Thyroid gland (tissue), 4 donors: Measurements from ENCODE around the gene RRP1B.

ENCODE experiments used
- POLR2A ChIP-seq, 2 donors: fragments of 450-650 bp; IDR thresholded peaks; one replicate each; pipeline ENCODE4 v1.6.1; 2017; ENCODE audit warnings: antibody characterized with exemption in 2 of 2, mild to moderate bottlenecking in 2 of 2, moderate library complexity in 1 of 2
- TF ChIP-seq, protein P1 (sequence below), 6 experiments: fragments of 200-600 bp in 3 of 6; fragments of 450-650 bp in 3 of 6; sonication (generic) in 3 of 6; IDR thresholded peaks; one replicate each; pipeline ENCODE4 v1.5.1; 2016 to 2019; ENCODE audit warnings: antibody characterized with exemption in 6 of 6, mild to moderate bottlenecking in 2 of 6, inconsistent platforms in 1 of 6, moderate library complexity in 1 of 6

DNA sequence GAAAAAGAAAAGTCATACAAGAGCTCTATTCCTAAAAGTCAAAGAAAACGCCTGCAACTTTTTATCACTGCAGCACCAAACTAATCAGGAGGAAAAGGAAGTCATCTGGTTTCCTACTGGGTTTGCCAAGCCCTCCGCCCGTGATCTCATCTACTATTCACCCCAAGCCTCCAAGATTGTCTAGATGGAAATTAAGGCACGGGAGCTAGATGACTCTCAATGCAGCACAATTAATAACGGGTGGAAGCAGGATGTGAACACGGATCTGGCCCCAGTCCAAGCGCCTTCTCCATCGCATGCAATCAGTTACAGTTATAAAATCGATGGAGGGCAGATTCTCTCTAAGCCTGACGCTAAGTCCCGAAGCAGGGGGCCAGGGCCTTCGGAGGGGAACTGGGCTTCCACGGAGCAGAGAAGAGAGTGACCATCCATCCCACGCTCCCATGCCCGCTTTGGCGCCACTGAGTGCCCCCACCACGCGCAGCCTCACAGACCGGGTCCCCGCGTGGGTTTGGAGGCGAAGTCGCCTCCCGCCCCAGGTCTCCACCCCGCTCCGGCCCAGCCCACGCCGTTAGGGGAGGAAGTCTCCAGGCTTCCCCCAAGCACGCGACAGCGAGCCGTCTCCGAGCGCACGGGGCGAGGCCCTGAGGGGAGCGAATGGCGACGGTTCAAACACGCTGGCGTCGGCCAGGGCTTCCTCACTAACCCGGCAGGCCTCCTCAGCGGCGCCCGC, 1.8 kb upstream of the RRP1B start:
- TF ChIP-seq, protein P1, sequence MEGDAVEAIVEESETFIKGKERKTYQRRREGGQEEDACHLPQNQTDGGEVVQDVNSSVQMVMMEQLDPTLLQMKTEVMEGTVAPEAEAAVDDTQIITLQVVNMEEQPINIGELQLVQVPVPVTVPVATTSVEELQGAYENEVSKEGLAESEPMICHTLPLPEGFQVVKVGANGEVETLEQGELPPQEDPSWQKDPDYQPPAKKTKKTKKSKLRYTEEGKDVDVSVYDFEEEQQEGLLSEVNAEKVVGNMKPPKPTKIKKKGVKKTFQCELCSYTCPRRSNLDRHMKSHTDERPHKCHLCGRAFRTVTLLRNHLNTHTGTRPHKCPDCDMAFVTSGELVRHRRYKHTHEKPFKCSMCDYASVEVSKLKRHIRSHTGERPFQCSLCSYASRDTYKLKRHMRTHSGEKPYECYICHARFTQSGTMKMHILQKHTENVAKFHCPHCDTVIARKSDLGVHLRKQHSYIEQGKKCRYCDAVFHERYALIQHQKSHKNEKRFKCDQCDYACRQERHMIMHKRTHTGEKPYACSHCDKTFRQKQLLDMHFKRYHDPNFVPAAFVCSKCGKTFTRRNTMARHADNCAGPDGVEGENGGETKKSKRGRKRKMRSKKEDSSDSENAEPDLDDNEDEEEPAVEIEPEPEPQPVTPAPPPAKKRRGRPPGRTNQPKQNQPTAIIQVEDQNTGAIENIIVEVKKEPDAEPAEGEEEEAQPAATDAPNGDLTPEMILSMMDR (IDR thresholded peaks at IDR 0.05) = no peak
- no peak for TF ChIP-seq POLR2A (IDR thresholded peaks at IDR 0.05)
